Activated T-cell treated with anti-CD3 and anti-CD28 coated beads, Interleukin-2, amount 50 U/mL, for 24 hours (primary cell): ENCODE measurements around the gene CMTM7.
A peak's percentile ranks its signal among the peaks of the same experiment; 100 is the strongest.

Experiments
- DNase-seq: peaks from one replicate; pipeline ENCODE4 v3.0.0-alpha.2; 2020
- H3K27ac Mint-ChIP-seq: 2 replicates; pipeline ENCODE4 v1.8.0; 2020; ENCODE audit warnings: mild to moderate bottlenecking, mixed read lengths
- H3K27me3 Mint-ChIP-seq: 2 replicates; pipeline ENCODE4 v1.8.0; 2020; ENCODE audit warnings: mixed read lengths
- H3K36me3 Mint-ChIP-seq: 2 replicates; pipeline ENCODE4 v1.8.0; 2020; ENCODE audit warnings: low read depth, mixed read lengths
- H3K4me1 Mint-ChIP-seq: 2 replicates; pipeline ENCODE4 v1.8.0; 2020; ENCODE audit warnings: low read depth, mixed read lengths
- H3K4me3 Mint-ChIP-seq: 2 replicates; pipeline ENCODE4 v1.8.0; 2020; ENCODE audit warnings: mild to moderate bottlenecking, moderate library complexity, mixed read lengths
- H3K9me3 Mint-ChIP-seq: 2 replicates; pipeline ENCODE4 v1.8.0; 2020; ENCODE audit warnings: mixed read lengths

The CMTM7 gene

DNA sequence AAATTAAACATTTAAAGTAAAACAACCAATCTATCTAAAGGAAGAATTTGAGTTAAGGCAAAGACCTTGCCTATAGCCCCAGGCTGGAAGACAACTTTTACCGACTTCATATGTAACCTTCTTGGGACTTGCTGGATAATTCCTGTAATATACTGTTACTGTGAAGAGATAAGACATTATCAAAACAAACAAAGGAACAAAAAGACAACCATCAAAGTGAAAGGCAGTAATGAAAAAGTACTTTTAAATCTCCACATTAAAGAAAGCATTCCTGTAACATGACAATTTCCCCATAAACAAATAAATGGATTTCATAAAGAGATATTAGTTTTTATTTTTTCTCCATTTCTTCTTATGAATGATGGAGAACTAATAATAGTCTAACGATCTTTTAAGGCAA is 108.6 kb downstream of the CMTM7 start:
- peaks cover 55% of the 10 kb centered on the region for H3K4me1 Mint-ChIP-seq
- peak overlapping the region; percentile 94 for H3K4me3 Mint-ChIP-seq
- no peaks in the 10 kb centered on the region for H3K27me3 Mint-ChIP-seq
- no peak for DNase-seq
- no peaks in the 10 kb centered on the region for H3K9me3 Mint-ChIP-seq
- peaks cover 47% of the 10 kb centered on the region for H3K36me3 Mint-ChIP-seq
- H3K27ac Mint-ChIP-seq: no peak overlapping the region

DNA sequence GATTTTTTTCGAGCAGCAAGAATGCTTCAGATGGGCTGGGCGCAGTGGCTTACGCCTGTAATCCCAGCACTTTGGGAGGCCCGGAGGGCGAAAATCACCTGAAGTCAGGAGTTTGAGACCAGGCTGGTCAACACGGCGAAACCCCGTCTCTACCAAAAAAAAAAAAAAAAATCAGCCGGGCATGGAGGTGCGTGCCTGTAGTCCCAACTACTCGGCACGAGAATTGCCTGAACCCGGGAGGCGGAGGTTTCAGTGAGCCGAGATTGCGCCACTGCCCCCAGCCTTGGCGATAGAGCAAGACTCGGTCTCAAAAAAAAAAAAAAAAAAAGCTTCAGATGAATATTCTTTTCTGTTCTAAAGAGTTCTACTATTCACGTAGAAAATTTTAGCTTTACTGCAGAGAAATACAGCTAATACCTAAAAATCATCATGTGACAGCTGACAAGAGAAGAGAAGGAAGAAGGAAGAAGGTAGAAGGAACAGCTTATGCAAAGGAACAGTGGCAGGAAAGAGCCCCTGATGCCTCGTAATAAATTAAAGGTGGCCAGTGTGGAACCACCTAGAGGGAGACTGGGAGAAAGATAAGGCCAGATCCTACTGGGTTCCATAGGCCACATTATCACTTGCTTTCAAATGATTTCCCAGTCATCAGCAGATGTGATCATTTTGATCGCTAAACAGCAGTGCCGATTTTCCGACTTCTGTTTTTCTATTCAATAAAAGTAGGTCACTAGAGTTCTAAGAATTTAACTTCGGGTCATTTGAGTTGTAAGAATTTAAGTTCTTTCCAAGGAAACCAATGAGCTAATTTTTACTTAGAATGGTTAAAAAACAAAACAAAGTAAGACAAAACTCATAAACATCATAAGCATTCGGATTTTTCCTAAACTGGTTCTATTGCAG is 109.5 kb downstream of the CMTM7 start:
- Mint-ChIP-seq H3K9me3 (no peaks in the 10 kb centered on the region), H3K27me3 (no peaks in the 10 kb centered on the region), H3K4me3 (peak overlapping the region; percentile 94), H3K4me1 (peaks cover 48% of the 10 kb centered on the region), H3K27ac (peak overlapping the region; percentile 91), H3K36me3 (peaks cover 39% of the 10 kb centered on the region)
- DNase-seq: no peak

DNA sequence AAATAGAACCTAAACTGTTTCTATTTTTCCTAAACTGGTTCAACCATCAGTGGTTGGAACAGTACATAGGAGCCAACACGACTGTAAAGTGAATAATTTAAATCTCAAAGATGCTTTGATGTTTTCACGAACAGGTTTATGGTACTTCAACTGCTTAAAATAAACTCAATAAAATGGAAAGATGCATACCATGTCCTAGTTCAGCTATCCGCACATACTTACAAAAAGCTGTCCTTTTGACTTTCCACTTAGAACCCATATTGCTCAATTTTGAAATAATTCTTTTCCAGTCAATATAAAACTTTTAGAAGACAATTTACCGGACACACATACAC is 110.1 kb downstream of the CMTM7 start:
- H3K4me3 Mint-ChIP-seq: peak overlapping the region; percentile 94
- H3K27me3 Mint-ChIP-seq: no peaks in the 10 kb centered on the region
- peaks cover 33% of the 10 kb centered on the region for H3K36me3 Mint-ChIP-seq
- H3K27ac Mint-ChIP-seq: peak overlapping the region; percentile 91
- no peak for DNase-seq
- H3K9me3 Mint-ChIP-seq: no peaks in the 10 kb centered on the region
- H3K4me1 Mint-ChIP-seq: peaks cover 43% of the 10 kb centered on the region

DNA sequence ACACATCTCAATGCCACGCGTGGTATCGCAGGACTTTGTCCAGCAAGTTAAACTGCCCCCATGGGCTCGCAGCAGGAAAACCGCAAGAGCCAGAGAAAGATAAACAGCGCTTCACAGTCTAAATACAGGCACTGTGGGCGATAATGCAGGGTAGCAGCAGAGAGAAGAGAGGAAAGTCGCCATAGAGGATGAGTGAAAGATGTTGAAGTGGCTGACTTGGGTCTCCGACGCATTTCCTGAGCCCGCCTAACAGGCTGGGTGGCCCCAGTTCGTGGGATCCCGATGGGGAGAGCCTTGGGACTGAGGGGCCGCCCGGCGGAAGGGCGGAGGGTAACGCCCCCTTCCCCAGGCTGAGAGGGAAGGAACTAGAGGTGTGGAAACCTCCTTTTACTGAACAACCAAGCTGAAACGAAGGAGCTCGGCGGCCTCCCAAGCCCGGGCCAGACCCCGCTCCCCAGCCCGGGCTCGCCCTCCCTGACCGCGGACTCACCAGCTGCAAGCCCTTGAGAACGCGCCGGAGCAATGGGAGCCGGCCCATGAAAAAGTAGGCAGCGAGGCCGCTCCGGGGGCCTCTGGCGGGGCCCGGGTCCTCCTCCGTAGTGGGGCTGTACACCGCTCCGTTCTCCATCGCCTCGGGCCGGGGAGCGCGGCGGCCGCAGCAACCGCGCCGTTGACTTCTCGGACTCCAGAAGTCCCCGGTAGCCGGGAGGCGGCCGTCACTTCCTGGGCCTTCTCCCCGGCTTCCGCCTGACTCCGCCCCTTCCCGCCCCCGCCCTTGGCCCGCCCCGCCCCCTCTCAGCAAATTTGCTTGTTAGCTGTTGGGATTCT is 110.7 kb downstream of the CMTM7 start, which contains the start of gene CMTM6:
CMTM6 (minus strand) TSS at position 735 of the 828 bp plus-strand sequence; CDS start at position 628, 107 bp downstream.
- H3K27me3 Mint-ChIP-seq: no peaks in the 10 kb centered on the region
- peak within 1 kb of the TSS; percentile 91 for H3K27ac Mint-ChIP-seq
- peaks cover 32% of the 10 kb centered on the region for H3K36me3 Mint-ChIP-seq
- peak within 1 kb of the TSS; percentile 94 for H3K4me3 Mint-ChIP-seq
- peak; percentile 84 for DNase-seq
- peaks cover 41% of the 10 kb centered on the region for H3K4me1 Mint-ChIP-seq
- no peaks in the 10 kb centered on the region for H3K9me3 Mint-ChIP-seq

DNA sequence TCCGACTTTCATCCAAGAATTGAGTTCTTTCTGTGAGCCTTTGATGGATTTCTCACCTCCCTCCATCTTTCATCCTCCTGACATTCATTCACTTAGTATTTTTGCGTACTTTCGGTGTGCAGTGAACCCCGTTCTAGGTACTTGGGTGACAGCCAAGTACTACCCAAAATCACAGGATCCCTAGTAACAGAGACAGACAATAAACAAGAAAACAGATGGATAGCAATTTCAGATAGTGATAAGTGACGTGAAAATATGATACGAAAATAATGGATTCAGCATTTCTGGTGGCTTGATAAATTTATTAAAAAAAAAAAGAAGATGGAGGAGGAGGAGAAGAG is 111.3 kb downstream of the CMTM7 start:
- H3K36me3 Mint-ChIP-seq: peaks cover 28% of the 10 kb centered on the region

More for the DNA sequence above, 111.3 kb downstream of the CMTM7 start:
- DNase-seq: no peak
- peak overlapping the region; percentile 94 for H3K4me3 Mint-ChIP-seq
- H3K27me3 Mint-ChIP-seq: no peaks in the 10 kb centered on the region
- peak overlapping the region; percentile 91 for H3K27ac Mint-ChIP-seq
- peaks cover 38% of the 10 kb centered on the region for H3K4me1 Mint-ChIP-seq
- no peaks in the 10 kb centered on the region for H3K9me3 Mint-ChIP-seq
